ENCODE results near the gene C9orf153.

Gene C9orf153

DNA sequence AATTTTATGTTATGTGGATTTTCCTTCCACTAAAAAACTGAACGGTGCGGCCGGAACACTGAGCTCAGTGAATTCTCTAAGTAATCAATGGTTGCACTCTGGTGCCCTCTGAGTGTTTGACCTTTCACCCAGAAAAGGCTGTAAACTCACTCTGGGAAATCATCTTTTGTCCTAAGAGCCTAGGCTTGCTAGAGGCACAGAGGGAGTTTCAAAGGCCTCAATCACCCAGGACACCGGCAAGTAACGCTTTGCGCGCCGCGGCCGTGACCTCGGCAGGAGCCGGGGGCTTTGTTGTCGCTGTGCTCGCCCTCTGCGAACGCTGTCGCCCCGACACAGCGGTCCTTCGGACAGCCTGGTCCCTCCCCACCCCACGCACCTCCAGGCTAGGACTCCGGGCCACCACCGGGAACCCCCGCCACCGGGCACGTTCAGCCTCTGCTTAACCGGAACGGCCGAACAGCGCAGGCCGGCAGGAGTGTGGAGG is 22.2 kb upstream of the C9orf153 start:
- no peak for ATAC-seq
- TF ChIP-seq ARNTL (CRISPR knock-in tag; IDR thresholded peaks at IDR 0.05; ENCODE audit: borderline replicate concordance, low read depth): no peak
- no peak for TF ChIP-seq ZFP3 (CRISPR knock-in tag; IDR thresholded peaks at IDR 0.05)
- TF ChIP-seq ISL1 (CRISPR knock-in tag; IDR thresholded peaks at IDR 0.05): no peak
- TF ChIP-seq TCF4 (CRISPR knock-in tag; IDR thresholded peaks at IDR 0.05; ENCODE audit: borderline replicate concordance): no peak
- TF ChIP-seq, protein P1, sequence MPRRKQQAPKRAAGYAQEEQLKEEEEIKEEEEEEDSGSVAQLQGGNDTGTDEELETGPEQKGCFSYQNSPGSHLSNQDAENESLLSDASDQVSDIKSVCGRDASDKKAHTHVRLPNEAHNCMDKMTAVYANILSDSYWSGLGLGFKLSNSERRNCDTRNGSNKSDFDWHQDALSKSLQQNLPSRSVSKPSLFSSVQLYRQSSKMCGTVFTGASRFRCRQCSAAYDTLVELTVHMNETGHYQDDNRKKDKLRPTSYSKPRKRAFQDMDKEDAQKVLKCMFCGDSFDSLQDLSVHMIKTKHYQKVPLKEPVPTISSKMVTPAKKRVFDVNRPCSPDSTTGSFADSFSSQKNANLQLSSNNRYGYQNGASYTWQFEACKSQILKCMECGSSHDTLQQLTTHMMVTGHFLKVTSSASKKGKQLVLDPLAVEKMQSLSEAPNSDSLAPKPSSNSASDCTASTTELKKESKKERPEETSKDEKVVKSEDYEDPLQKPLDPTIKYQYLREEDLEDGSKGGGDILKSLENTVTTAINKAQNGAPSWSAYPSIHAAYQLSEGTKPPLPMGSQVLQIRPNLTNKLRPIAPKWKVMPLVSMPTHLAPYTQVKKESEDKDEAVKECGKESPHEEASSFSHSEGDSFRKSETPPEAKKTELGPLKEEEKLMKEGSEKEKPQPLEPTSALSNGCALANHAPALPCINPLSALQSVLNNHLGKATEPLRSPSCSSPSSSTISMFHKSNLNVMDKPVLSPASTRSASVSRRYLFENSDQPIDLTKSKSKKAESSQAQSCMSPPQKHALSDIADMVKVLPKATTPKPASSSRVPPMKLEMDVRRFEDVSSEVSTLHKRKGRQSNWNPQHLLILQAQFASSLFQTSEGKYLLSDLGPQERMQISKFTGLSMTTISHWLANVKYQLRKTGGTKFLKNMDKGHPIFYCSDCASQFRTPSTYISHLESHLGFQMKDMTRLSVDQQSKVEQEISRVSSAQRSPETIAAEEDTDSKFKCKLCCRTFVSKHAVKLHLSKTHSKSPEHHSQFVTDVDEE (CRISPR knock-in tag; IDR thresholded peaks at IDR 0.05): no peak
- no peak for TF ChIP-seq TOX (CRISPR knock-in tag; IDR thresholded peaks at IDR 0.05; ENCODE audit: borderline replicate concordance)
- no peak for TF ChIP-seq OSR1 (CRISPR knock-in tag; IDR thresholded peaks at IDR 0.05)
- TF ChIP-seq, protein P2, sequence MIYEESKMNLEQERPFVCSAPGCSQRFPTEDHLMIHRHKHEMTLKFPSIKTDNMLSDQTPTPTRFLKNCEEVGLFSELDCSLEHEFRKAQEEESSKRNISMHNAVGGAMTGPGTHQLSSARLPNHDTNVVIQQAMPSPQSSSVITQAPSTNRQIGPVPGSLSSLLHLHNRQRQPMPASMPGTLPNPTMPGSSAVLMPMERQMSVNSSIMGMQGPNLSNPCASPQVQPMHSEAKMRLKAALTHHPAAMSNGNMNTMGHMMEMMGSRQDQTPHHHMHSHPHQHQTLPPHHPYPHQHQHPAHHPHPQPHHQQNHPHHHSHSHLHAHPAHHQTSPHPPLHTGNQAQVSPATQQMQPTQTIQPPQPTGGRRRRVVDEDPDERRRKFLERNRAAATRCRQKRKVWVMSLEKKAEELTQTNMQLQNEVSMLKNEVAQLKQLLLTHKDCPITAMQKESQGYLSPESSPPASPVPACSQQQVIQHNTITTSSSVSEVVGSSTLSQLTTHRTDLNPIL (CRISPR knock-in tag; IDR thresholded peaks at IDR 0.05; ENCODE audit: low read depth): no peak
- TF ChIP-seq BACH2 (CRISPR knock-in tag; IDR thresholded peaks at IDR 0.05; ENCODE audit: borderline replicate concordance): no peak
- TF ChIP-seq ZNF565 (CRISPR knock-in tag; conservative IDR thresholded peaks at IDR 0.05; ENCODE audit: low read depth): no peak
- TF ChIP-seq ZNF8 (CRISPR knock-in tag; IDR thresholded peaks at IDR 0.05): no peak
- TF ChIP-seq CSDC2 (CRISPR knock-in tag; IDR thresholded peaks at IDR 0.05): no peak
- TF ChIP-seq, protein P3, sequence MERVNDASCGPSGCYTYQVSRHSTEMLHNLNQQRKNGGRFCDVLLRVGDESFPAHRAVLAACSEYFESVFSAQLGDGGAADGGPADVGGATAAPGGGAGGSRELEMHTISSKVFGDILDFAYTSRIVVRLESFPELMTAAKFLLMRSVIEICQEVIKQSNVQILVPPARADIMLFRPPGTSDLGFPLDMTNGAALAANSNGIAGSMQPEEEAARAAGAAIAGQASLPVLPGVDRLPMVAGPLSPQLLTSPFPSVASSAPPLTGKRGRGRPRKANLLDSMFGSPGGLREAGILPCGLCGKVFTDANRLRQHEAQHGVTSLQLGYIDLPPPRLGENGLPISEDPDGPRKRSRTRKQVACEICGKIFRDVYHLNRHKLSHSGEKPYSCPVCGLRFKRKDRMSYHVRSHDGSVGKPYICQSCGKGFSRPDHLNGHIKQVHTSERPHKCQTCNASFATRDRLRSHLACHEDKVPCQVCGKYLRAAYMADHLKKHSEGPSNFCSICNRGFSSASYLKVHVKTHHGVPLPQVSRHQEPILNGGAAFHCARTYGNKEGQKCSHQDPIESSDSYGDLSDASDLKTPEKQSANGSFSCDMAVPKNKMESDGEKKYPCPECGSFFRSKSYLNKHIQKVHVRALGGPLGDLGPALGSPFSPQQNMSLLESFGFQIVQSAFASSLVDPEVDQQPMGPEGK (CRISPR knock-in tag; IDR thresholded peaks at IDR 0.05; ENCODE audit: borderline replicate concordance): no peak
- TF ChIP-seq SNAI2 (CRISPR knock-in tag; IDR thresholded peaks at IDR 0.05): no peak
- no peak for TF ChIP-seq ZNF70 (CRISPR knock-in tag; IDR thresholded peaks at IDR 0.05)
- TF ChIP-seq, protein P4, sequence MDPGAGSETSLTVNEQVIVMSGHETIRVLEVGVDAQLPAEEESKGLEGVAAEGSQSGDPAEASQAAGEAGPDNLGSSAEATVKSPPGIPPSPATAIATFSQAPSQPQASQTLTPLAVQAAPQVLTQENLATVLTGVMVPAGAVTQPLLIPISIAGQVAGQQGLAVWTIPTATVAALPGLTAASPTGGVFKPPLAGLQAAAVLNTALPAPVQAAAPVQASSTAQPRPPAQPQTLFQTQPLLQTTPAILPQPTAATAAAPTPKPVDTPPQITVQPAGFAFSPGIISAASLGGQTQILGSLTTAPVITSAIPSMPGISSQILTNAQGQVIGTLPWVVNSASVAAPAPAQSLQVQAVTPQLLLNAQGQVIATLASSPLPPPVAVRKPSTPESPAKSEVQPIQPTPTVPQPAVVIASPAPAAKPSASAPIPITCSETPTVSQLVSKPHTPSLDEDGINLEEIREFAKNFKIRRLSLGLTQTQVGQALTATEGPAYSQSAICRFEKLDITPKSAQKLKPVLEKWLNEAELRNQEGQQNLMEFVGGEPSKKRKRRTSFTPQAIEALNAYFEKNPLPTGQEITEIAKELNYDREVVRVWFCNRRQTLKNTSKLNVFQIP (CRISPR knock-in tag; IDR thresholded peaks at IDR 0.05; ENCODE audit: borderline replicate concordance, low read depth): no peak
- no peak for TF ChIP-seq RARB (CRISPR knock-in tag; IDR thresholded peaks at IDR 0.05)

DNA sequence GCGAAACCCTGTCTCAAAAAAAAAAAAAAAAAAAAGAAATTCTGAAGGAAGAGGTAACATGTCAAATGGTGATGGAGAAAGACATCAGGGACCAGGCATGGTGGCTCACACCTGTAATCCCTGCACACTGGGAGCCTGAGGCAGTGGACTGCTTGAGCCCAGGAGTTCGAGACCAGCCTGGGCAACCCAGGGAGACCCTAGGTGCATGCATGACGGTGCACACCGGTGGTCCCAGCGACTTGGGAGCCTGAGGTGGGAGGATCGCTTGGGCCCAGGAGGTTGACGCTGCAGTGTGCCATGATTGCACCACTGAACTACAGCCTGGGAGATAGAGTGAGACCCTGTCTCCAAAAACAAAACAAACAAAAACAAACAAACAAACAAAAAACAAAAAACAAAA is 21.1 kb upstream of the C9orf153 start:
- no peak for ATAC-seq
- TF ChIP-seq ZNF565 (CRISPR knock-in tag; conservative IDR thresholded peaks at IDR 0.05; ENCODE audit: low read depth) (no peak), PPARA (CRISPR knock-in tag; IDR thresholded peaks at IDR 0.05; ENCODE audit: borderline replicate concordance) (no peak), OSR1 (CRISPR knock-in tag; IDR thresholded peaks at IDR 0.05) (no peak), ISL1 (CRISPR knock-in tag; IDR thresholded peaks at IDR 0.05) (no peak), ZNF70 (CRISPR knock-in tag; IDR thresholded peaks at IDR 0.05) (no peak), ZFP30 (CRISPR knock-in tag; IDR thresholded peaks at IDR 0.05) (no peak), GLIS3 (CRISPR knock-in tag; IDR thresholded peaks at IDR 0.05) (no peak), TOX (CRISPR knock-in tag; IDR thresholded peaks at IDR 0.05; ENCODE audit: borderline replicate concordance) (no peak)
- TF ChIP-seq, protein P3 (CRISPR knock-in tag; IDR thresholded peaks at IDR 0.05; ENCODE audit: borderline replicate concordance): no peak
- TF ChIP-seq, protein P4 (CRISPR knock-in tag; IDR thresholded peaks at IDR 0.05; ENCODE audit: borderline replicate concordance, low read depth): no peak
- TF ChIP-seq, protein P1 (CRISPR knock-in tag; IDR thresholded peaks at IDR 0.05): no peak

All from SK-N-SH treated with all-trans-retinoic acid at 6 μM for 48 hours (cell line).